Endothelial cell of umbilical vein (primary cell): ENCODE results near the gene RTN1.

ENCODE experiments used
- CTCF ChIP-seq, 2 donors: IDR thresholded peaks; 1 replicate in 1 of 2; 2 replicates in 1 of 2; pipeline ENCODE4 v1.5.1; 2011; ENCODE audit warnings: low read length in 2 of 2, mild to moderate bottlenecking in 2 of 2, moderate library complexity in 2 of 2, control low read depth in 1 of 2, inconsistent platforms in 1 of 2, low read depth in 1 of 2; ENCODE audit not compliant: insufficient read depth in 1 of 2; ENCODE audit errors: extremely low read depth in 1 of 2
- EZH2 ChIP-seq: IDR thresholded peaks from 2 replicates; pipeline ENCODE4 v1.6.1; 2012; ENCODE audit warnings: borderline replicate concordance, low read depth, mild to moderate bottlenecking, moderate library complexity, low read length, inconsistent platforms; ENCODE audit not compliant: severe bottlenecking
- GATA2 ChIP-seq: IDR thresholded peaks from 2 replicates; pipeline ENCODE4 v1.7.0; 2011; ENCODE audit warnings: low read depth, mild to moderate bottlenecking, moderate library complexity, mixed read lengths, low read length; ENCODE audit not compliant: insufficient read length, insufficient read depth
- MYC ChIP-seq: IDR thresholded peaks from one replicate; pipeline ENCODE4 v1.6.1; 2011; ENCODE audit warnings: mild to moderate bottlenecking, low read depth, low read length
- POLR2A ChIP-seq: IDR thresholded peaks from 2 replicates; pipeline ENCODE4 v1.6.1; 2012; ENCODE audit warnings: low read depth, mild to moderate bottlenecking, control low read depth, low read length

- TF ChIP-seq POLR2A (no peak), CTCF (IDR thresholded peaks at IDR 0.05; ENCODE audit: extremely low read depth in 1 of 2, insufficient read depth in 1 of 2, low read depth in 1 of 2, low read length in 2 of 2) (no peak), EZH2 (no peak), MYC (no peak), GATA2 (no peak)
These were observed 247.9 kb downstream of the RTN1 start for GRCh38 chr14:59622631-59623030.
